Measurements from ENCODE around the gene VPS13D.
A peak's percentile ranks its signal among the peaks of the same experiment; 100 is the strongest.

The VPS13D gene

DNA sequence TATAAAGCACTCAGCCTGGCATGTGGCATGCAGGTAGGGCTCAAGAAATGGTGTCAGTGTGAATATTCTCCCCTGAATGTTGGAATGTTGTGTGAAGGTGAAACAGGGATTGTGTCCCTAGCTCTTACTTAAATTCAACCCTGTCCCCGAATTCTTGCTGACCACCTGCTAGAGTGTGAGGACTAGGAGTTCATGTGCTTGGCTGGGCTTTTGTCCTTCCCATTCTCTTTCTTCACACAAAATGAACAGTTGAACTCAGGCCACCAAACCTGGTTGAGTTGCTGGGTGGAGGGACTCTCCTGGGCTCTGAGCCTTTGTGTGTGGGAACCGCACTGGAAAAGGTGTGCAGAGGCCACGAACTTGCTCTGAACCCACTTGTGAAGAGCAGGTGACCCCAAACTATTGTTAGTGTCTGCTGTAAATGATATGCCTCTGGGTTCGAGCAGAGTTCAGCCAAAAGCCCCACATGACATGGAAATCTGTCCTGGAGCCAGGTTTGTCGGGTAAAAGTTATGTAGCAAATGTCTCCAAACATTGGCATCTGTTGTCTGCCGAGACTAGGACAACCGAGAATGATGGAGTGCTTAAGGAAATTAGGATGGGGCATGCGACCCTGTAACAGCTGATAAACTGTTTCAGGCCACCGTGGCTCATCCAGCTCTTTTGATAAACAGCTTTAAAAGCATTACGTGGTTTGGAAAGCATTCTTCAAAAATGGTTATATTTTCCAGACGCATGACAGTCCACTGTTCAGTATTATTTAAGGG is 243.9 kb downstream of the VPS13D start:
- peak; percentile 81 for DNase-seq

DNA sequence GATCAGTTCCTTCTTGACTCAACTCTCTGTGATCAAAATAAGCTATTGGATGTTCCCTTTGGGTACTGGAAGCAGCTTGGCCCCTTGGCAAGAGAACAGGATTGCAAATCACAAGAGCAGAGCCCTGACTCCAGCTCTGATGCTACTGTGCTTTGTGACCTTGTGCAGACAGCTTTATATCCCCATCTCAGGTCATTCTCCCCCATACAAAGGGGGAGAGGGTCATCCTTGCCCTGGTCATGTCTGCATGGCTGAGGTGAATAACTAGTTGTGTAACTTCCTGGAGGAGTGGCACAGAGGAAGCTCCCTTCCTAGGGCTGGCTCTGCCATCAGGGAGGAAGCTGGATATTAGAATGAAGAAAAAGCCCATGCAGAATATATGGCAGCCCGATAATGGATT is 245.3 kb downstream of the VPS13D start:
- no peak for DNase-seq

DNA sequence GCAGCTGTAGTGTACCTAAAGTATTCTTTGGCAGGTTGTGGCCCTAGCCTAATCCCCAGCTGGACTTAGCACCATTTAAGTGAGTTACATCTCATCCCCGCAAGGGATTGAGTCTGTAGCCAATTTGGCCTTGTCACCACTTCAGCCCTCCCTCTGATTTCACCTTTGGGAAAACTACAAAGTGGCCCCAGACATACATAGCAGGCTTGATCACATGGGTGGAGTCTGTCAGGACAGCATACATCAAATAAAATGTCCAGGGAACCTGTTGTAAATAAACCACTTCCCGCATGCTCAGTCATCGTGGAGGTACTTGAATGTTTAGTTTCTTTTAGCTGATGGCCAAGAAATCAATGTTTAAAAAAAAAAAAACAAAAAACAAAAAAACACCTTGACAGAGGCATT is 245.7 kb downstream of the VPS13D start:
- DNase-seq = no peak

DNA sequence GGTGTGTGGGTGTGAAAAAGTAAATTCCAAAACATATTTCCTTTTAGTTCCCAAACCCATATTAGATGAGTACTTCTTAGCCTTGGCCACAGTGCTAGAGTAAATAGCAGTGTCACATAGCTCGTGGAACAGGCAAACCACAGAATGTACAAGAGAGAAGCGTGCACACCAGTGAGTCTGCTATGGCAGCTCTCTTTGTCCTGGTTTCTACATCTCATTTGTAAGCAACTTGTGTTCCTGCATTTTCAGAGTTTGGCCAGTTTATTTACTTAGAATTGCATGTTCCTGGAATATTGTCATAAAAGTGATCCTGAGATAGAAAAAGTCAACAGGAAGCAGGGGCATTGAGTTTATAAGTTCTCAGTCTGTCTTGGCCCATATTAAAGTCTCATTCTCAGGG is 246.1 kb downstream of the VPS13D start:
- no peak for DNase-seq

GRCh38 chr1:12477314-12477713 is 247.5 kb downstream of the VPS13D start:
- no peak for DNase-seq

DNA sequence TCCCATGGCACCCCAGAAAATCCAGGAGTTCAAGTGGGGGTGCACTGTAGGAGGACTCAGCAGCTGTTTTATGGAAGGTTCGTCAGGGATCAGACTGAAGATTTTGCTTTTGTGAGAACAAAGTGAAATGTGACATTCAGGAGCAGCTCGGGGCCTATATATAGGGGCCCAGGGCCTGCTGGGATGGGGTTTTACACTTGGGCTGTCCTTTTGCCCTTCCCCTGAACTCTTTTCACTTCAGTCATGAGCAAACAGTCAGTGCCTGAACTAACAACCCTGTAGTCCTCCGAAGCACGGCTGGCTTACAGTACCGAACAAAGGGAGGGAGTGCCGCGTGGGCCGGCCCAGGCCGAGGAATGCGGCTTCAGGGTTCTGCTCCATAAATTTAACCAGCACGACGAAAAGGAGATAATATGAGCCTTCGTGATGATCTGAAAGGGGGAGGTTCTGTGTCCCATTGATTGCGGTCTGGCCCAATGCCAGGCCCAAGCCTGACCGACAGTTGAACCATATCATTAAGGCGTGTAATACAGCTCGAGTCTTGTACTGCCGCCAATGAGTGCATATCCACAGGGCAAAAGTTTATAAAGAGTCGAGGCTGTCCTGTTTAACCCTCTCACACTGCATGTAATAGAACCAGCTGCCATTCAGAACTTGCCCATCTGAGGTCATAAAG is 248.2 kb downstream of the VPS13D start:
- peak; percentile 96 for DNase-seq

GRCh38 chr1:12478612-12478985 is 248.8 kb downstream of the VPS13D start:
- DNase-seq = no peak

DNA sequence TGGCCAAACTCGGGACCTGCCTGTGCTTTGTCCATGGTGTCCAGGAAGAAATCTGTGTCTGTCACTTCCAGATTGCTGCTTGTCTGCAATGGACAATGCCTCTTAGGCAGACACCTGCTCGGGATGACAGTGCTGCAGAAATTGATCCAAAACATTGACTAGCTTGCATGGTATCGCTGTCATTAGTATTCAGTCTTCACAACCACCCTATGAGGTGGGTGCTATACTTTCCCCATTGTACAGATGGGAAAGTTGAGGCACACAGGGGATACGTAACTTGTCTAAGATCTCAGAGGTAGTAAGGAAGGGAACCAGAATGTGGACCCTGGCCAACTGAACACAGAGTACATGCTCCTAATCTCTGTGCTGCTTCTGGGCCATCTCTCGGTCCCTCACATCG is 249.5 kb downstream of the VPS13D start:
- no peak for DNase-seq

GRCh38 chr1:12480041-12480440 is 250.2 kb downstream of the VPS13D start:
- no peak for DNase-seq

- DNase-seq = no peak
These were observed 251.0 kb downstream of the VPS13D start for GRCh38 chr1:12480748-12481362.

- no peak for DNase-seq
These were observed 252.1 kb downstream of the VPS13D start for GRCh38 chr1:12481928-12482327.

- DNase-seq = no peak
These were observed 253.2 kb downstream of the VPS13D start for GRCh38 chr1:12482988-12483387.

GRCh38 chr1:12485231-12486058 is 255.6 kb downstream of the VPS13D start:
- DNase-seq = peak; percentile 57

GRCh38 chr1:12486059-12486341 is 256.2 kb downstream of the VPS13D start:
- no peak for DNase-seq

- no peak for DNase-seq
These were observed 256.7 kb downstream of the VPS13D start for GRCh38 chr1:12486401-12487005.

- DNase-seq = no peak
These were observed 257.7 kb downstream of the VPS13D start for GRCh38 chr1:12487520-12487919.

DNA sequence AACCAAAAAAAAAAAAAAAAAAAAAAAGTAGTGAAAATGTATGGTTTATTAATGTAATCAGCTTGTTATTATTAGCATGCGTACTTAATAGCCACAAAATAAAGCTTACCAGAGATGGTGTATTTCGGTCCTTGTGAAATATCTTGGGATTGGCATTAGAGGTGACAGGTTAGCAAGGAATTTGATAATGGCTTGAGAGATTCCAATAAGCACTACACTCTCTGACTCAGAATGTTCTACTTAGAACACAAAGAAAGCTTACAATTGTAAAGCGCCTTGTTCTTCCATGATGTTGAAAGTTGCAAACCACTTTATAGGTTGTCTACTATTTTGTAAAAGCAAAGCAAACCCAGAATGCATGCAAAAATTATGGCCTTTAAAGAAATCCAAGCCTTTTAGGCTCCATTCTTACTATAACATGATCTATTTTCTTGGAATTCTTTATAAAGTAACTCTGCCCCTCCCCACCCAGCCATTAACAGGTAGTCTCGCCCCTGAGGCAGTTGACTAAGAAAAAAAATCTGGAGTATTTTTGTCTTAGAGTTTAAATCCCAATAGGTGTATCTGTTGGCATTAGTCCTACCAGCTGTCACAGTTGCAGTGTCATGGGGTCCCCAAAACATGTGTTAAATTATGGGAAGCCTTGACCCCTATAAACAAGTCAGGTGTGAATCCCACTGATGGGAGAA is 259.0 kb downstream of the VPS13D start:
- DNase-seq = no peak

GRCh38 chr1:12490532-12491142 is 260.8 kb downstream of the VPS13D start:
- no peak for DNase-seq

DNA sequence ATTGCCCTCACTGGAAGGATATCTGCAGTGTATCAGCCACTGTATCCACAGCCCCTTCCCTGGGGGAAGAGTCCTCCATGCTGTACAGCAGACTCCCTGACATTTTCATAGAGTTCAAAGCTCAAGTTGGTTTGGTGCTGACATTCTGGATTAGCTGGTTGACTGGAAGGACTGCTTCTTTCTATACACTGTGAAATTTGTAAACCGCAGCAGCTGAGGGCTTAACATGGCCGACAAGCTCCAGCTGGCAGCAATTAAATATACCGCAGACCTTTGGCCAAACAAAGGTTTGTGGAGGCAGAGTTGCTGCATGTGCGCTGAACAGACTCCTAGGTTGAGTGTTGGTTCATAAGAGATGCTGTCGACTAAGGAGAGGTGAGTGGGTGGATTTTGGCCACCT is 261.8 kb downstream of the VPS13D start:
- DNase-seq = peak; percentile 81

- no peak for DNase-seq
These were observed 265.9 kb downstream of the VPS13D start for GRCh38 chr1:12495725-12496124.

GRCh38 chr1:12496154-12496961 is 266.5 kb downstream of the VPS13D start:
- no peak for DNase-seq

Measured in femur (tissue), 1 donor.